ENCODE data around the gene TP63.

- TF ChIP-seq CTCF (IDR thresholded peaks at IDR 0.05) = no peak
- no peak for TF ChIP-seq CHD2 (IDR thresholded peaks at IDR 0.05; ENCODE audit: low read length, partially characterized antibody)
- TF ChIP-seq RFX5 (IDR thresholded peaks at IDR 0.05) = no peak
- TF ChIP-seq REST (IDR thresholded peaks at IDR 0.05) = no peak
- no peak for TF ChIP-seq POLR2A (IDR thresholded peaks at IDR 0.05; ENCODE audit: low read length)
These were observed 54.7 kb downstream of the TP63 start for GRCh38 chr3:189685860-189686259.

Data from A549 (cell line).